HG03469 (cell line): ENCODE results near the gene TIMD4.
A peak's percentile ranks its signal among the peaks of the same experiment; 100 is the strongest.
"Not testable (repeated sequence)": the region's sequence is repeated elsewhere in the genome, so short reads cannot be mapped to it uniquely, and the experiment has no call there.

Experiments
- ATAC-seq: cut with Tn5 transposase; IDR thresholded peaks from one replicate; pipeline ENCODE4 v1.9.1; 2021; ENCODE audit warnings: mild to moderate bottlenecking, moderate library complexity, moderate number of reproducible peaks; ENCODE audit not compliant: unreplicated experiment

TIMD4 gene

DNA sequence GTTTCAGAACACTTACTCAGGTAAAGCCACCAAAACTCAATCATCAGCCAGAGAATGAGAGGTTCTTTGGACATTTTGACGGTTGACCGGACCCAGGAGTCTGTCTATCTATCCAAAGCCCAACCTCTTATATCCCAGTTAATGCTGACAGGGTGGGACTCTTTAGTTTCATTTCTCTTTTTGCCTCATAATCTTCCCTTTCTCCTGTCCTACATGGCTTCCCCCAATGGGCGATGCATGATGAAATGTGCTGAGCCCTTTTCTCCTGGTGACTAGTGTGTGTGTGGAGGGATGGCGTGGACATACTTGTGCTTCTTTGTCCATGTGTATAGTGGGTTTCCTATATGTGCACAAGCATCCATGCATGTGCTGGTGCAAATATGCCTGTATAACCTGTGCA lies at the start of gene TIMD4:
TIMD4 (minus strand) TSS at position 102 of the 400 bp plus-strand sequence; CDS start at position 74, 28 bp downstream.
- no peak for ATAC-seq

DNA sequence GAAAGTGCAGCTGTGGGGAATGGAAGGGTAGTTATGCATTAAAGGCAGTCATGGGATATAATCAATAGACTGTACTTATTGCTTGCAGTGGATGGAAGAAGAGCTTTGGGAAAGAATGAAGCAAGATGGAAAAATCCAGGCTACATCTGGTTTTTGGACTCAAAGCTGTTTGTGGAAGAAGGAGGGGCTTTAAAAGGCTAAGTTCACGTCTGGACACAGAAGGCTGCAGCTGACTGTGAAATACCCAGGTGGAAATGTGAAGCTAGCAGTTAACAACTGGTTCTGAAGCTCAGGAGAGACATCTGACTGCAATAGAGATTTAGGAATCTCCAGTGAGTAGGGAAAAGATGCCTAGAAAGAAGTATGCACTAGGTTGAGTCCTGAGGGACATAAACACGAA lies 43.2 kb upstream of the TIMD4 start:
- no peak for ATAC-seq

DNA sequence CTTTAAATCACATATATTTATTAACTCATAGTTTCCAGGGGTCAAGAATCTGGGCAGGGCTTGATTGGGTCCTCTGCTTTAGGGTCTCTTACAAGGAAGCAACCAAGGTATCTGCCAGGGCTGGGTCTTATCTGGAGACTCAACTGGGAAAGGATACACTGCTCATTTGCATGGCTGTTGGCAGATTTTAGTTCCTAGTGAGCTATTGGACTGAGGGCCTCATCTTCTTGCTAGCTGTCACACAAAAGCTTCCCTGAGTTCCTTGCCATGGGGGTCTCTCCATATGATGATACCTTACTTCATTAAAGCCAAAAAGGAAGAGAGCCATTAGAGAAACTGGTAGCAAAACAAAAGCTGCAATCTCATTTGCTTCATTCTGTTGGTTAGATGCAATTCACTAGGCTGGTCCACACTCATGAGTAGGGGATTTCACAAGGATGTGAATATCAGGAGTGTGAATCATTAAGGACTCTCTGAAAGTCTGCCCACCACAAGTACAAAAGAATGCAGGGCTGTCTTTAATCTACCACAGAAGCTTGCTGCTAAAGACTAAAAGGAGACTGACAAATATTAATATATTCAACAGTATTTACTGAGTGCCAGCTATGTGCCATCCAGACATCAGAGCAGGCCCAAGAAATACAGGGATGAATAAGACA lies 42.0 kb upstream of the TIMD4 start:
- no peak for ATAC-seq

GRCh38 chr5:156991714-156992113 lies 28.7 kb upstream of the TIMD4 start:
- ATAC-seq, result no peak

DNA sequence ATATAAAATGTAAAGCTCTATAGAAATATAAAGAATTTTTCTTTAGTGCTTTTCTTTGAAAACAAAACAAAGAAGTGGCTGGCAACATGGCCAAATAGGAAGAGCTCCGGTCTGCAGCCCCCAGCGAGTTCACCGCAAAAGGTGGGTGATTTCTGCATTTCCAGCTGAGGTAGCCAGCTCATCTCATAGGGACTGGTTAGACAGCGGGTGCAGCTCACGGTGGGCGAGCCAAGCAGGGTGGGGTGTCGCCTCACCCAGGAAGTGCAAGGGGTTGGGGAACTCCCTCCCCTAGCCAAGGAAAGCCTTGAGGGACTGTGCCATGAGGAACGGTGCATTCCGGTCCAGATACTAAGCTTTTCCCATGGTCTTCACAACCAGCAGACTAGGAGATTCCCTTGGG lies 21.0 kb upstream of the TIMD4 start:
- no peak for ATAC-seq

- ATAC-seq, result no peak
Observed at GRCh38 chr5:156981481-156981880, 18.5 kb upstream of the TIMD4 start.

- no peak for ATAC-seq
Observed at GRCh38 chr5:156974328-156974727, 11.3 kb upstream of the TIMD4 start.

GRCh38 chr5:156971848-156972525 lies 9.0 kb upstream of the TIMD4 start:
- no peak for ATAC-seq

- no peak for ATAC-seq
Observed at GRCh38 chr5:156971415-156971814, 8.4 kb upstream of the TIMD4 start.

DNA sequence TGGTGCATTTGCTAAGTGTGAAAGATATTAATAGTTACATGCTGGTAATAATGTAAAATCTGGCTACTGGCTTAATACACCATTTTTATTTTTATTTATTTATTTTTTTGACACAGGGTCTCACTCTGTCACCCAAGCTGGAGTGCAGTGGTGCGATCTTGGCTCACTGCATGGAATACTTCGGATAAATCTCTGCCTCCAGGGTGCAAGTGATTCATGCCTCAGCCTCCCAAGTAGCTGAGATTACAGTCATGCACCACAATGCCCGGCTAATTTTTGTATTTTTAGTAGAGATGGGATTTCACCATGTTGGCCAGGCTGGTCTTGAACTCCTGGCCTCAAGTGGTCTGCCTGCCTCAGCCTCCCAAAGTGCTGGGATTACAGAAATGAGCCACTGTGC lies 4.4 kb upstream of the TIMD4 start:
- not testable (repeated sequence) for ATAC-seq

DNA sequence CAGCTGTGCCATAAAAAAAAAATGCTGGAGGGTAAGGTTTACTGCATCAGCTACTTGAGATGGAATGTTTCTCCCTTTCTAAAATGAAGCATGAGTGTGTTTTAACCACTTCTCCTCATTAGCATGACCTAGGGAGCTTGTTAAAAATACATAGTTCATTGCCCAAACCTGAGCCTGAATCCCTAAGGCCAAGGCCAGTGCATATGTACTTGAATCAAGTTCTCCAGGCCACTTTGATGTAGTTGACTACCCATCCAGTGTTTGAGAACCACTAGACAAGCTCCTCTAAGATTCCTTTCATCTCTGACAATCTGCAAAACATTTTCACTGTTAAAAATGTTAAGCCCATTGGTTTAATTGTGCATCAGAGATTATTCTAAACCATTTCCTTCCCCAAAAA lies 6.7 kb downstream of the TIMD4 start:
- ATAC-seq, result no peak

DNA sequence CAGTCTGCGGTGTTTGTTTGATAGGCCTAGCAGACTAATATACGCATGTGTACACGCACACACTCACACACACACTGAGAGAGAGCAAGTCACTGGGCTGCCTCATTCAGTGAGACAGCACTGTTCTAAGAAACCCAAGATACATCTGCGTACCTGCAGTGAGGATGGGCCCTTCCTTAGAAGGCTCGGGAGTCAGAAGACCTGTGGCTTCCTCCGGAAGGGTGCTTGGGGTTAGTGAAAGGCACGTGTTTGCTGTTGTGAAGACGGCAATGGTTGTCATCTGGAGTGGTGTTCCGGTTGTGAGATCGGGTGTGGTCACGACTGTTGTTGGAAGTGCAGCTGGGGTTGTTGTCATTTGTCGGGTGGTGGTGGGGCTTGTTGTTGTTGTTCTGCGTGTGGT lies 11.7 kb downstream of the TIMD4 start:
- ATAC-seq, result no peak

DNA sequence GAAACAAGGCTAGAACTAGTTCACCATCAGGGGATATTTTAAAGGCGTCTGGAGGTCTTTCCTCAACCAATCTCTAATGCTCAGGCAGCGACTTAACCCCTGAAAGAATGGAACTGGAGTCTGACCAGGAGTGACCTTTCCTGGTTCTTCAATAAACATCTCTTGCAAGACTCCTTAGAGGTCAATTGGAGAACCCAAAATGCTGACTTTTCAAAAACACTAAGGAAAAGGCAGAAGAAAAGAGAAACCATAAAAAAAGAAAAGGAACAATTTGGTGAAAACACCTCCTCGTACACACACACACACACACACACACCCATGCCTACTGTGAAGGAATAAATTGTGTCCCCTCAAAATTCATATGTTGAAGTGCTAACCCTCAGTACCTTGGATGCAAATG lies 12.3 kb downstream of the TIMD4 start:
- no peak for ATAC-seq

- no peak for ATAC-seq
Observed at GRCh38 chr5:156949424-156949823, 13.6 kb downstream of the TIMD4 start.

- no peak for ATAC-seq
Observed at GRCh38 chr5:156947925-156948324, 15.1 kb downstream of the TIMD4 start.

- ATAC-seq, result peak; percentile 92
Observed at GRCh38 chr5:156942064-156942463, 21.0 kb downstream of the TIMD4 start.

DNA sequence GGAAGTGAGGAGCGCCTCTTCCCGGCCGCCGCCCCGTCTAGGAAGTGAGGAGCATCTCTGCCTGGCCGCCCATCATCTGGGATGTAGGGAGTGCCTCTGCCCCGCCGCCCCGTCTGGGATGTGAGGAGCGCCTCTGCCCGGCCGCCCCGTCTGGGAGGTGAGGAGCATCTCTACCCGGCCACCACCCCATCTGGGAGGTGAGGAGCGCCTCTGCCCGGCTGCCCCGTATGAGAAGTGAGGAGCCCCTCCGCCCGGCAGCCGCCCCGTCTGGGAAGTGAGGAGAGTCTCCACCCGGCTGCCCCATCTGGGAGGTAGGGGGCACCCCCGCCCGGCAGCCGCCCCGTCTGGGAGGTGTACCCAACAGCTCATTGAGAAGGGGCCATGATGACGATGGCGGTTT lies 22.6 kb downstream of the TIMD4 start:
- not testable (repeated sequence) for ATAC-seq

- ATAC-seq, result no peak
Observed at GRCh38 chr5:156936972-156937371, 26.1 kb downstream of the TIMD4 start.

DNA sequence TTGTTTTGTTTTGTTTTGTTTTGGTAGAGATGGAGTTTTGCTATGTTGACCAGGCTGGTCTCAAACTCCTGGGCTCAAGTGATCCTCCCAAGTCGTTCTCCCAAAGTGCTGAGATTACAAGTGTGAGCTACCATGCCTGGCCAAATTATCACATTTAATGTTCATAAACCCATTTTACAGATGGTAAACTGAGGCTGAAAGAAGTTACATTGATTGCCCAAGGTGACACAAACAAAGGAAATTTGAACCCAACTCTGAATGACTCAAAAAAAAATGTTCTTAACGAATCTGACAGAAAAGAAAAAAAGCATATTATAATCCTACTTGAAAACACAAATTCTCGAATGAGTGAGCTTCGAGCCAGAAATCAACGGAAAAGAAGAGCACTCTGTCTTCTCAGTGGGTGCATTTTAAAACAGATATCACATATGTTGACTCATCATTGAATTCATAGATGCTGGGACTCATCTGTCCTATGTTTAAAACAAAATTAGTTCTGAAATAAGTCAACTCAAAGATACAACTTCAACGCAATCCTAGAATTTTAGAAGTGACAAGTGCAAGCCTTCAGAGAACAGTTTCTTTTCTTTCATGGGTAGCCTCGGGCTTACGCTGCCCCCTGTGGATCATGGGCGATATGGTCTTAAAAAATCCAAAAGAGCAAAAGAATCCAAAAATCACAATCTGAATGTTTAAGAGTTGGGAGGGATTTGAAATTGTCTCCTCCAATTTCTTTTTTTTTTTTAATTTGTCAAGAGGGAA lies 28.4 kb downstream of the TIMD4 start:
- ATAC-seq, result no peak

DNA sequence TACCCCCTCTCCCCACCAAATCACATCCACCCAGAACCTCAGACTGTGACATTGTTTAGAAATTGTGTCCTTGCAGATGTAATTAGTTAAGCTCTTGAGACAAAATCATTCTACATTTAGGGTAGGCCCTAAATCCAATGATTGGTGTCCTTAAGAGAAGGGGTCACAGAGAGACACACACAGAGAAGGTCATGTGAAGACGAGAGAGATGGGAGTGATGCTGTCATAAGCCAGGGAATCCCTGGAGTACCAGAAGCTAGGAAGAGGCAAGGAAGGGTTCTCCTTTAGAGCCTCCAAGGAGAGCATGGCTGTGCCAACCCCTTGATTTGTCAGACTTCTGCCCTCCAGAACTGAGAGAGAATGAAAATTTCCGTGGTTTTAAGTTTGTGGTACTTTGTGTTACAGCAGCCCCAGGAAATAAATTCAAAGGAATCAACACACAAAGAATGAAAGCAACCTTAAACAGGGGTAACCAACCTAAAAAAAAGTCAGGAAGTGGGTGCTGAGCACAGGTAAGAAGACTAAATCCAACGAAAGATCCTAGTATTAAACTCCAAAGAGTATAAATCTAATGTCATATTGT lies 33.6 kb downstream of the TIMD4 start:
- no peak for ATAC-seq

DNA sequence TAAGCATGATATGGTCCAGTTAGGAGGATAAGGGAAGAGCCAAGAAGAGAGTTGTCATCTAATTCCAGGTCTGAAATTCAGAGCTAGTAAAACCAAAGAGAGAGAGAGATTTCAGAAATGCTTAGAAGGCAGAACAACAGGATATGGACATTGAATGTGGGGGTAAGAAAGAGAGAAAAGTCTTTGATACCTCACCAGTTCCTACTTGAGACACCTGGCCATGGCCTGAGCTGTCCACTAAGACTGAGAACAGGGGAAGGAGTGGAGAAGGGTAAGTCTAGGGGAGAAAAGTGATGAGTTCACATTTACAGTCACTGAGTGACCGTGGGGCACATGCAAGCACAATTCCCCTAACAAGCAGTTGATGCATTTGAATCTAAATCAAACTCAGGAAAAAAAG lies 35.5 kb downstream of the TIMD4 start:
- no peak for ATAC-seq

- ATAC-seq, result not testable (repeated sequence)
Observed at GRCh38 chr5:156925767-156926166, 37.3 kb downstream of the TIMD4 start.
